ENCODE data around the gene IST1.

The IST1 gene

DNA sequence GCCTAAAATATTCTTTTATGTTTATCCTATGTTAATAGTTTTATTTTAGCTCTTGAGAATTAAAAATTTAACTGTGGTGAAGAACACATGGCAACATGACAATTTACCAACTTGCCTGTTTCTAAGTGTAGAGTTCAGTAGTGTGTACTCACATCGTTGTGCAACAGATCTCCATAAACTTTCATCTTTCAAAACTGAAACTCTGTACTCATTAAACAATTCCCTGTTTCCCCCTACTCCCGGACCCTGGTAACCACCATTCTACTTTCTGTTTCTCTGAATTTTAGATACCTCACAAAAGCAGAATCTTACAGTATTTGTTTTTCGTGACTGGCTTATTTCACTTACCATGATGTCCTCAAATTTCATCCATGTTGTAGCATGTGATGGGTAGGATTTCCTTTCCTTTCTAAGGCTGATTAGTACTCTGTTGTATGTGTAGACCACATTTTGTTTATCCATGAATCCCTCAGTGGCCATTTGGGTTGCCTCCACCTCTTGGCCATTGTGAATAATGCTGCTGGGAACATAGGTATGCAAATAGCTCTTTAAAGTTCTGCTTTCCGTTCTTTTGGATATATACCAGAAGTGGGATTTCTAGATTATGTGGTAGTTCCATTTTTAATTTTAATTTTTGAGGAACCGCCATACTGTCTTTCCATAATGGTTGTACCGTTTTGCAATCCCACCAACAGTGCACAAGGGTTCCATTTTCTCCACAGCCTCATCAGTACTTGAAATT is 17.4 kb downstream of the IST1 start:
- DNase-seq: no peak

DNA sequence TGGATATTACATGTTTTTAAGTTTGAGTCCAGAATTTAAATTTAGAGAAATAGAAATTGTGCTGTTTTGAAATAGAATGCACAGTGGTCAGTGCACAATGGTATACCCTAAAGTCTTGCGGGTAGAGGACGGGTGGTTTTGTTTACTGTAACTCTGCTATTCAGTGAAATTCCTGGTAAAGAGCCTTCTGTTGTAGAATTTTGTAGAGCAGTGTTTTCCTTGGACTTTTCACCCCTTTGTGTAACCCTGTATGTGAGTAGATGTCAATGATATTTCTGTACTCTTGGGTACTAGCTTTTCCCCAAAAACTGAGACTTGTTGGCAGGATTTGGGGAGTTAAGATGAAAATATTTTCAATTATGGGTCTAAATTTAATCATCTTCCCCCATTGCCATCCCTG is 19.5 kb downstream of the IST1 start:
- in situ Hi-C loops (cut with MboI; ENCODE audit: low pct_unique_long_range_greater_than_20kb, low sequenced_read_pairs): no loop called here
- DNase-seq: no peak

More for the DNA sequence above, 17.4 kb downstream of the IST1 start:
- in situ Hi-C loops (cut with MboI; ENCODE audit: low pct_unique_long_range_greater_than_20kb, low sequenced_read_pairs): no loop called here

DNA sequence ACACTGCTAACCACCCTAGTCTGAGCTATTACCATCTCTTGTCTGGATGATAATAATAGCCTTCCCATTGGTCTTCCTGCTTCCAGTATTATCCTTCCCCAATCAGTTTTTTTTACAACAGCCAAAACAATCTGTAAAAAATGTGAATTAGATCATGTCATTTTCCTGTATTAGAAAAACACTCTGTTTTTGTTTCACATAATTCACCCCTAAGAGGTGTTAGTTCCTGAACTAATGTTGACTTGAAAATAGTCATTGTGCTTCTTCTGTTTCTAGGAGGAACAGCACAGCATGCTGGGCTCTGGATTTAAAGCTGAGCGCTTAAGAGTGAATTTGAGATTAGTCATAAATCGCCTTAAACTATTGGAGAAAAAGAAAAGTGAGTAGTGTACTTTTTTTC is 20.0 kb downstream of the IST1 start:
- no peak for DNase-seq
- in situ Hi-C loops (cut with MboI; ENCODE audit: low pct_unique_long_range_greater_than_20kb, low sequenced_read_pairs): no loop called here

DNA sequence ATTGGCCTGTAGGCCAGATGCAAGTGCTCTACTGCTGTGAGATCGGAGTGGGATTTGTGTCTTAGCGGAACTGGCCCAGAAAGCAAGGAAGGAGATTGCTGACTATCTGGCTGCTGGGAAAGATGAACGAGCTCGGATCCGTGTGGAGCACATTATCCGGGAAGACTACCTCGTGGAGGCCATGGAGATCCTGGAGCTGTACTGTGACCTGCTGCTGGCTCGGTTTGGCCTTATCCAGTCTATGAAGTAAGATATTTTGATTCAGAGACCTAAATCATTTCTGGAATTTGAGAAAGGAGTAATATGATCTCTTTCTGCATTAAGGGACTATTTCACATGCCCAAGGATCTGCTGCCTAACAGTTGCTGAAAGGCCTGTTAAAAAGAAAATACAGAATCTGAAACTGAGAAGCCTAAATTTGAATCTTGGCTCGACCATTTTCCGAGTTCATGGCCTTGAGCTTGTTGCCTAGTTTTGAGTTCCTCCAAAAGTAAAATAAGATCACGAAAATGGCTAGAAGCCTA is 21.1 kb downstream of the IST1 start:
- in situ Hi-C loops (cut with MboI; ENCODE audit: low pct_unique_long_range_greater_than_20kb, low sequenced_read_pairs): no loop called here

DNA sequence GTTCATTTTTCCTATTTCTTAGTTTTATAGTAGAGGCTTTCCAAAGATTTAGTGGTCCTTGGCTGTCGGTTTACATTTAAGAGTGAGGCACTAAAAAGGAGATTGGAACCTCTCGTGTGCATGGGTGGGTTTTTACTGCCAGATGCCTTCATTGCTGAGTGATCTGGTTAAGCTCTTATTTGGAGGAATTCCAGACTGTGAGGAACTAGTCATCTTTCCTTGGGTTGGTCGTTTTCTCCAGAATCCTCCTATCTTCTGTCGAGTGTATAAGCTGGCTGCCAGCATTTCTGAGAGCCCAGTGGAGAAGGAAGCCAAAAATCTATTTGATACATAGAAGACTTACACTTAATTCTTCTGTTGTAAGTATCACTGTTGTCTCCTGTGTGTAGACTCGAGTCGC is 22.6 kb downstream of the IST1 start:
- DNase-seq: no peak
- in situ Hi-C loops (cut with MboI; ENCODE audit: low pct_unique_long_range_greater_than_20kb, low sequenced_read_pairs): no loop called here

More for the DNA sequence above, 21.1 kb downstream of the IST1 start:
- DNase-seq: no peak

DNA sequence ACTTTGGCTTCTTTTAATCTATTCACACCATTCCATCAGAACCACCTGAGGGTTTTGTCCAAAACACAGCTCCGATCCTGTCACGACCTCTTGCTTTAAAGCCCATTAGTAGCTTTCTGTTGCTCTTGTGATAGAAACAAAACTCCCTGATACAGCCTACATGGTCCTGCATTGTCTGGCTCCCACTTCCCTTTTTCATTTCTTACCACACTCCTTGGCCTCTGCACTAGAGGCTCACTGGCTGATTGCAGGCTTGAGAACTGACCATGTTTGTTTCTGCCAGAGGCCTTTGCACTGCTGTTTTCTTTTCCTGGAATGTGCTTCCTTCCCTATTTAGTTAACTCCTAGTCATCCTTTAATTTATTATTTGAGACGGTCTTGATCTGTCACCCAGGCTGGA is 23.7 kb downstream of the IST1 start:
- in situ Hi-C loops (cut with MboI; ENCODE audit: low pct_unique_long_range_greater_than_20kb, low sequenced_read_pairs): no loop called here
- DNase-seq: peak; percentile 60

DNA sequence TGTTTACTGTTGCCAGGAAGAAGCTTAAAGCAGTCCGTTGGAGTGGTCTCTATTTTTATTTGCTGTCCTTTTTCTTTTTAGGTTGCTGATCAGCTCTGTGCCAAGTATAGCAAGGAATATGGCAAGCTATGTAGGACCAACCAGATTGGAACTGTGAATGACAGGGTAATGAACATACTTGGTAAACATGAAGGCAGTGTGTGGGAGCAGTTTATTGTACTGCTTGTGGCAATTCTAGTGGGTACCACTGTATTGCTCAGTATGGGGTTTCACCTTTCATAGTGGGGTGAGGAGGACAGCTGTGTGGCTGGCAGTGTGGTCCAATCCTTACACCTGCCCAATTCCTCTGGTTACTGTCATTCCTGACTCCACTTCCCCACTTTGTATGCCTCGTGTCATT is 25.3 kb downstream of the IST1 start:
- no peak for DNase-seq
- in situ Hi-C loops (cut with MboI; ENCODE audit: low pct_unique_long_range_greater_than_20kb, low sequenced_read_pairs): no loop called here

DNA sequence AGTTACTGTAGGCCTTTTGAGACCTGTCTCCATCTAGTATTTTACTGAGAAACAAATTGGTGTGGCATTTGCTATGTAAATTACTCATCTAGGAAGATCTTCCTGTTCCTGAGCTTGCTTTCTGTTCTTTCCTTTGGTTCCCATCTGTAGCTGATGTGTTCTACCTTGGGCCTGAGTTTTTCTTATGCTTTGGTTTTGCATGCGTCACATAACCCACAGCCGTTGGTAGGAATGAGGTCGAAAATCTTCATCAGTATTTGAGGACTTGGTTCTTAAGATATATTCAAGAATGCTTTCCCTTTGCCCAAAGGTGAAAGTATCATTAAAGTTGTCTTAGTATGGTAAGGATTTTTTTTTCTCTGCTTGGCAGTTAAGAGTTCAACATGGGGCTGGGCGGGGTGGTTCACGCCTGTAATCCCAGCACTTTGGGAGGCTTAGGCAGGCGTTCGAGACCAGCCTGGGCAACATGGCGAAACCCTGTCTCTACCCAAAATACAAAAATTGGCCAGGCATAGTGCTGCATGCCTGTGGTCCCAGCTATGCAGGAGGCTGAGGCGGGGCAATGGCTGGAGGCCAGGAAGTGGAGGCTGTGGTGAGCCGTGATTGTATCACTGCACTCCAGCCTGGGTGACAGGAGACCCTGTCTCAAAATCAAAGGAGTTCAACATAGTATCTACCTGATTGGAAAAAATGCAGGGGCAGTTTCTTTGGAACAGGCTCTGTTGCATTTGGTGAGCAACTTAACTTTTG is 28.8 kb downstream of the IST1 start:
- no peak for DNase-seq
- in situ Hi-C loops (cut with MboI; ENCODE audit: low pct_unique_long_range_greater_than_20kb, low sequenced_read_pairs): no loop called here

DNA sequence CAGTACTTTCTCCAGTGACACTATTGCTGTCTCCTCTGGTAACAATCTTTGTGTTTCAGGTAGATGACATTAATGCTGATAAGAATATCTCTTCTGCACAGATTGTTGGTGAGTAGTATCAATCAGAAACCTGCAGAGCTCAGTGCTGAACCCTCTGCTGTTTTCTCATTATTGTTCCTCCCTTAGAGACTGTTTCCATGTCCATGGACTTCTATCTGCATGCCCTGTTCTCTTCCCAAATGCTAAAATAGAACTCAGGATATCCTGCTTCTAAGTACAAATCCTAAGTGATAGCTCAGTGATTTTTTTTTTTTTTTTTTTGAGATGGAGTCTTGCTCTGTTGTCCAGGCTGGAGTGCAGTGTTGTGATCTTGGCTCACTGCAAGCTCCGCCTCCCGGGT is 29.4 kb downstream of the IST1 start:
- DNase-seq: no peak
- in situ Hi-C loops (cut with MboI; ENCODE audit: low pct_unique_long_range_greater_than_20kb, low sequenced_read_pairs): no loop called here

DNA sequence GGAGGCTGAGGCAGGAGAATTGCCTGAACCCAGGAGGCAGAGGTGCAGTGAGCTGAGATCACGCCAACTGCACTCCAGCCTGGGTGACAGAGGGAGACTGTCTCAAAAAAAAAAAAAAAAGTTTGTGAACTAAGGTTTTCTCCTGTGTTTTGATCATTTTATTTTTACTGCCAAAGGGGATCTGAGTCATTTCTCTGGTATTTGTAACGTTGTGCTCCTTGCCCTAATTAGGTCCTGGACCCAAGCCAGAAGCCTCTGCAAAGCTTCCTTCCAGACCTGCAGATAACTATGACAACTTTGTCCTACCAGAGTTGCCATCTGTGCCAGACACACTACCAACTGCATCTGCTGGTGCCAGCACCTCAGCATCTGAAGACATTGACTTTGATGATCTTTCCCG is 32.1 kb downstream of the IST1 start:
- in situ Hi-C loops (cut with MboI; ENCODE audit: low pct_unique_long_range_greater_than_20kb, low sequenced_read_pairs): no loop called here
- peak; percentile 23 for DNase-seq

DNA sequence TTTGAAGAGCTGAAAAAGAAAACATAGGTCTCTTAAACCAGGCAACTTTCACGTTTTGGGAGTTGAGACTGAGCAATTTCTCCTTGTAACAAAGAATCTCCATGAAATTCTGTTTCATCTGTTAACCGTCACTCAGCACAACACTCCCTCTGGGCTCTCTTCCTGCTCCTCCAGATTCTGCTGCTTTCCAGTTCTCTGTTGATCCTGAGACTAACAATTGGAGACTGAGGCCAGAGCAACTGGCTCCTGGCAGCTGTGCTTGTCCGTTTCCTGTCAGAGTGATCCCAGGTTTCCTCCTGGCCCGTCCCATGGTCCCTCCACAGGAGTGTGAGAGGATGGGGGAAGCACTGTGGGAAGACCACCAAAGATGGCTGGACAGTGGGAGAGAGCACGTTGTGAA is 32.5 kb downstream of the IST1 start:
- no peak for DNase-seq
- in situ Hi-C loops (cut with MboI; ENCODE audit: low pct_unique_long_range_greater_than_20kb, low sequenced_read_pairs): no loop called here

DNA sequence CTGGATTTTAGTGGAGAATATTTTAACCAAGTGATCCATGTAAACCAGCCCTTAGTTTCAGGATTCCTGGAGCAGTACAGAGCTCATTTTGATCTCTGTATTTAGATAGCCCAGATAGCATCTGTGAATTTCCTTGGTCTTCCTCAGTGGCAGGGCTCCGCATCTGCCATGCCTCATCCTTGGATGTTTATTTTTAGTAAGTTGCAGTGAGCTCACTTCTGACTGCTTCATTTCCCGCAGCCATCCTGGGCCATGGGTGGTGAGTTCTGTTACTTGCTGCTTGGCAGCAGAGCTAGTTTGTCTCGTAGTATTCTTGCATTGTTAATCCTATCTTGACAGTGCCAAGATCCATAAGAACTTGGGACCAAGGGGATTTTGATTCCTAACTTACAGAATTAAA is 33.7 kb downstream of the IST1 start:
- in situ Hi-C loops (cut with MboI; ENCODE audit: low pct_unique_long_range_greater_than_20kb, low sequenced_read_pairs): no loop called here
- DNase-seq: no peak

DNA sequence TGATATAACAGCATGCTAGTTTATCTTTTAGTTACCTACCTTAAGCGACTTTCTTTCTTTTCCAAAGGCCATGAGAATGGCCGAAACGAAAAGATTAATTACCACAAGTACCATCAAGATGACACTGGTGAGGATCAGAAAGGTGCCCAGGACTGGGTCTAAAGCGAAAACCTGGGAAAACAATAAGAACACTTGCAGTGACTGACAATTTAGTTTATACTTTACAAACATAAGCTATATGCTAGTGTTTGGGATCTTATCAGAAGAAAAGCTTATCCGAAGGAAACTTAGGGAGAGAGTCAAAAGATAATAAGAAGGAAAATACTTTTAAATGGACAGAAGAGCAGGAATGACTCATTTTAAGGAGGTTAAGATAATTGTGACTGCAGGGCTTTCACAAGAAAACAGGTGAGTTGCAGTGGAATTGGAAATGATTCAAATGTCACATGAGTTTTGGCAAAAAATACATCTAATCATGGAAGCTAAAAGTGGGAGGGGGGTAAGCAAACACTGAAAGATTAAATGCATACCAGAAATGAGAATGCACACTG is 34.8 kb downstream of the IST1 start:
- no peak for DNase-seq
- in situ Hi-C loops (cut with MboI; ENCODE audit: low pct_unique_long_range_greater_than_20kb, low sequenced_read_pairs): no loop called here

DNA sequence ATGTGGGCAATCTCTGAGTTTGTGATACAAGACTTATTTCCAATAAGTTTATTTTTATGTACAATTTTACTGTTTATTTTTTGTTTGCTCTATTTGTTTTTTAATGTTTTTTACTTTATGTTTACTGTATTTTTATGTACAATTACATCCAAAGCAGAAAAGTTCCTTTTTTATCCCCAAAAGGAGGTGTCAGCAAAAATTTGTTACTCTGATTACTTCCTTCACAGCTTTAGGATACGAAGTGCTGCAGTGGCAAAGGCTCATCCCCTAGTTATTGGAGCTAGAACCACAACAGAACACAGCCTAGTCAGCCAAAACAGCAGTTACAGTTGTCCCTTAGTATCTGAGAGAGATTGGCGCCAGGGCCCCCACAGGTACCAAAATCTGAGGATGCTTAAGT is 35.7 kb downstream of the IST1 start:
- in situ Hi-C loops (cut with MboI; ENCODE audit: low pct_unique_long_range_greater_than_20kb, low sequenced_read_pairs): no loop called here
- DNase-seq: no peak

DNA sequence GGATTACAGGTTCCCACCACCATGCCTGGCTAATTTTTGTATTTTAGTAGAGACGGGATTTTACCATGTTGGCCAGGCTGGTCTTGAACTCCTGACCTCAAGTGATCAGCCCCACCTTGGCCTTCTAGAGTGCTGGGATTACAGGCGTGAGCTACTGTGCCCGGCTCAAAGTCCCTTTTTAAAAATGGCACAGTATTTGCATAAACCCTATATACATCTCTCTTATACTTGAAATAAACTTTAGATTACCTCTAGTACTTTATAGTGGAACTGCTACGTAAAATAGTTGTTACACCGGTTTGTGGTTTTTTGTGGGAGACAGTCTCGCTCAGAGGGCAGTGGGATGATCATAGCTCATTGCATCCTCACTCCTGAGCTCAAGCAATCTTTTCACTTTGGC is 36.3 kb downstream of the IST1 start:
- in situ Hi-C loops (cut with MboI; ENCODE audit: low pct_unique_long_range_greater_than_20kb, low sequenced_read_pairs): no loop called here
- DNase-seq: no peak

DNA sequence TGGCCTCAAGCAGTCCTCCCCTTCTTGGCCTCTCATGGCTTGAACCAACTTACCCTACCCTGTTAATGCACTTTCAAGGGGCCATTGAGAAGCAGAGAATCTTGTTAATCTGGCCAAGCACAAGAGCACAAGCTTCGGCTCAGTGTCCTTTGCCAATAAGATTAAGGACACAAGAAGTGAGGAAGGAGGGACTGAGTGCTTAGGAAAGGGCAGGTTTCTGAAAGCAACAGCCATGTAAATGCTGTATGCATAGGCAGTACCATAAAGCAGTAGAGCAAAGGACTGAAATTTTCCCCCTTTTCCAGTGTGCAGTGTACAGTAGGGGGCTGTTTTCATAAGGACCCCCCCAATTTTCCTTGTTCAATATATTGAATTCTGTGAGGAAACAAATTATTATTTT is 37.7 kb downstream of the IST1 start:
- in situ Hi-C loops (cut with MboI; ENCODE audit: low pct_unique_long_range_greater_than_20kb, low sequenced_read_pairs): no loop called here
- no peak for DNase-seq

DNA sequence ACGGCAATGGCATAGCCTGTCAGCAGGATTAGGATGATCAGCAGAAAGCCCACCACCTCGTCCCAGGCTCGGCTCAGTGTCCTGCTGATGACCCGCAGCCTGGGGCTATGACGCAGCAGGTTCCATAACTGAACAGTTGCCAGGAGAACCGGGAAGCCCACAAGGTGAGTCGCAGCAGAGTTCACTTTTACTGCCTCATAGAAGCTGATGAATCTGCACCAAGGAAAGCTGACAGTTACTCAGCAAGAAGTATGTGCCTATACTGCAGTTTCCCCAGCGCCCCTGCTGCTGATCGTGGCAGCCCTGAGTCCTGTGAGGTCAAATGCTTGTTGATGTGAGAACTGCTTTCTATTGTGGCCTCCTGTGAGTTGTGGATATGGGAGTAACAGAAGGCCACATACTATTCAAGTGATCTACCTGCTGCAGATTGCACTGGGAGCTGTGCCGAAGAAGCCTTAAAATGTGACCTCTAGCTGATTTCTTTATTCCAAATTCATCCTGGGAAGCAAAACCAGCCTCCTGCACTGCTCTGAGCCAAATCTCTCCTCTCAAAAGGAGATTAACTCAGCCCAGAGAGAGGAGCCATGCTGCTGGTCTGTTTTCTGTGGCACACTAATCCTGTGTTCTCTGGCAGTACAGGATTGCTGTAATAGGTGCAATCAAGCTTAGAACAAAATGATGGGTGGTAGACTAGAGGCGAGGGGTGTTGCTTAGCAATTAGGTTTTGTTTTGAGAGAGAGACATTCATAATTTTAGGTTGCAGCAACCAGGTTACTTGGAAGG is 38.8 kb downstream of the IST1 start:
- DNase-seq: no peak
- in situ Hi-C loops (cut with MboI; ENCODE audit: low pct_unique_long_range_greater_than_20kb, low sequenced_read_pairs): no loop called here

DNA sequence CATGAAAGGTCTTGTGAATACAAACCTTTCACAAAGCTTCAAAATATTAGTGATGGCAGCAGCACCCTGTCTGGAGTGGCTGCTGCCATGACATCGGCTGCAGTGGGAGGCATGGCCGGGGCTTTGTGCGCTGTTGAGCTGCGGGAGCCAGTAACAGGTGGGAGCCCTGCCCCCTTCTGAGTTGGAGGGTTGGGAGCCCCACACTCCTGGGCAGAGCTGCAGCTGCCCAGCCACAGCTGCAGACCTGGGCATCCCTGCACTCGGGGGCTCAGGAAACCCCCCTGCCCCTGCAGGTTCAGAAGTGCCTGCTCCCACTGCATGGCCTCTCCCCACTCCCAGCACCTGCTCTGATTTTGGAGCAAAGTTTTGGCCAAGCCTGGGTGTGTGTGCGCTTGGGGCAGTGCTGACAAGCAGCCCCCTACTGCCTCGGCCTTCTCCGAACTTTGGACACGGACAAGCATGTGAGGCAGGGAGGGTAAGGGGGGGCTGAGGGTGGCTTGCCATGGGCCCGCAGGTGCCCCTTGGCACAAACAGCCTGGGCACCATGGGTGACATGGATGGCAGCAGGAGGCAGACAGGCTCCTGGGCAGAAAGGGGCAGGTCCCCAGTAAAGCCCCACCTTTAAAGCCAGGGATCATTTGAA is 42.7 kb downstream of the IST1 start:
- in situ Hi-C loops (cut with MboI; ENCODE audit: low pct_unique_long_range_greater_than_20kb, low sequenced_read_pairs): no loop called here
- DNase-seq: no peak

DNA sequence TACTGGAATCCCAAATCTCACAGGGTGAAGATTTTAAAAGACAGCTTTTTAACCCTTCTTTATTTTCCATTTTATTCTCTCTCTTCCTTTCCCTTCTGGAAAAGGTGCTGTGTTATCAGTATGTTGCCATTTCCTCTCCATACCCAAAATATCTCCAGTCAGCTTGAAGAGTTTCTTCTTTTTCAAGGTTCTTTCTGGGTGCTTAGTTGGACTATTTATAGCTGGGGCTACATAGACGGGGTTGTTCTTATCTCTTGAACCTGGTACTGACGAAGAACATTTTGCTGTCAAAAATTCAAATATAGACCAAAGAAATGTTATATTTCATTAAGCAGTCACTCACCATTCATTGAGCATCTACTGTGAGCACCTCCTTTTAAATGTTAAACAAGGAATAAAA is 48.6 kb downstream of the IST1 start:
- peak; percentile 37 for DNase-seq
- in situ Hi-C loops (cut with MboI; ENCODE audit: low pct_unique_long_range_greater_than_20kb, low sequenced_read_pairs): no loop called here
